RPMI7951 (cell line): ENCODE data around the gene TPPP3. TPM values are rescaled to one million over a fixed set of nuclear protein-coding genes. Genes with fewer than 3 reads are reported as not detected.

Experiments used
- DNase-seq: peaks from one replicate; pipeline ENCODE4 v3.0.0-alpha.2; 2012; ENCODE audit warnings: low read depth
- total RNA-seq: library from RNA; depleted of rRNA; stranded (reverse); fragments of >200 nt; shearing (Covaris generic); gene quantifications from 2 replicates; pipeline ENCODE4 v1.2.3, GENCODE V29; 2014; rRNA removed

Gene TPPP3
- 0.24 and 0.29 TPM in 2 replicates for total RNA-seq

DNA sequence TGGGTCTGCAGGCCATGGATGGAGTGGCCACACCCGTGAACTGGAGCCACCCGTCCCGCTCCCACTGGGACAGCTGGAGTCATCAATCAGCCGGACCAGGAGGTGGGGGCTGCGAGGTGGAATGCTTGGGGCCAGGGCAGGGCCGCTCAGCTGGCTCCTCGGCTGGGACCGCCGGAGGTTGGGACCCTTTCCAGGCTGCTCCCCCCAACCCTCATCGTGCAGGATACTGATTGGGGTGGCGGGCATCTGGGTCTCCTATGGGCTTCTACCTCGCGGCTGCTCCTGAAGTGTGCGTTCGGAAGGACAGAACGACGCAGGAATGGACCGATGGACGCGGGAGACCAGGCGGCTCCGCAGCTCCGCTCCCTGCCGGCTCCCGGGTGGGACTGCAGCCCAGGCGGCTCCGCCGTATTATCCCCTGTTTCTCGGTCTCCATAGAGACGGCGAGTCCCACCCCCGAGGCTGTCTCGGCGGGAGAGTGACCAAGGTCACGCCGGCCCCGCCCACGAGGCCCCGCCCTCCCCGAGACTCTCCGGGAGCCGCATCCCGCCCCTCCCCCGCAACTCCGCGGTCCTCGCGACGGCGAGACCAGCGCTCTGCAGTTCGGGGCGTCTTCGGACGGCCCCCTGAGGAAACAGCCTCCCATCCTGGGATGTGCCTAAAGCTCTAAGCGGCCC, at the start of gene TPPP3:
Gene TPPP3, minus strand, starts transcription at position 388 of the 677 bp plus-strand sequence. CDS start 2,387 bp downstream, outside the sequence.
- DNase-seq, result peak; percentile 85

DNA sequence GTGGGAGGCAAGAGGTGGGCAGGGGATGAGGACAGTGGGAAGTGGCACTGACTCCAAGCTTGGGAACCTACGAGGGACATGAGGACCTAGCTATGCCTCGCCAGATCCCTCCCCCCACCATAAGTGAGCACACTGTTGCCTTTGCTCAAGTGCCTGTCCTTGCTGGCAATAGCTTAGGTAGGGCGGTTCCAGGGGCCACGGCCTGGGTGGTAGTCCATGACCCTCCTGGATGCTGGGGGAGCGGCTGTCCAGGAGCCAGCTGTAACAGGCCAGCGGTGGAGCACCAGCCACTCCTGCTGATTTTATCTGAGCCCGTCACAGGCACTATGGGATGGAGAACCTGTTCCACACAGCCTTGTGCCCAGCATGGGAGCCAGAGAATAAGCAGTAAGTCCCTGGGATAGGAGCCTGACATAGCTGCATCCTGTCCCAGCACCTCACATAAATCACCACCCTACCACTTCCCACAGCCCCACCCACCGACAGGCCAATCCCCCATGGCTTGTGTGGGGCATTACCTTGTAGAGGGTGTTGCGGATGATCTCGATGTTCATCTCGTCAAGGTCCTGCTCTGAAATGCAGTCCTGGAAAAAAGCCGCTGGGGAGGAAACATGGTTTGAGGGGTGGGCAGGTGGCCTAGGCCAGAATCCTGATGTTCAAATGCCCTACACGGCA, 49.4 kb upstream of the TPPP3 start:
- DNase-seq, result no peak

DNA sequence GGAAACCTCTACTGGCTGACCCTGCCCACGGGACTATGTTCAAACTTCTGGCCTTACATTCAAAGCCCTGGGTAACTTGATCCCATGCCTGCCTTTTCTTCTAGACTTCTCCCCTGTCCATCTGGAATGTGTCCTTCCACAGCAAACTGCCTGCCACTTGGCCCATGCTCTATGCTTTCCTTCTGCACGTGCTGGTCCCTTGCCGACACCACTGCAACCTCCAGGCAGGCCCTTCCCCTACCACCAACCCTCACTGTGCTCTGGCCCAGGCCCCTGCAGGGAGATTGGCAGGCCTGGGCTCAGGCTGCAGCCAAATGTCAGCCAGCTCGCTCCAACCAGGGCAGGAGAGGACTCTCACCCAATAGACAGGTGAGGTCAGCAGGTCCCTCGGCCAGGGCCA, 48.6 kb upstream of the TPPP3 start:
- DNase-seq, result no peak

GRCh38 chr16:67441271-67441753, 48.0 kb upstream of the TPPP3 start:
- DNase-seq, result no peak

GRCh38 chr16:67438824-67439393, 45.6 kb upstream of the TPPP3 start:
- DNase-seq, result no peak

DNA sequence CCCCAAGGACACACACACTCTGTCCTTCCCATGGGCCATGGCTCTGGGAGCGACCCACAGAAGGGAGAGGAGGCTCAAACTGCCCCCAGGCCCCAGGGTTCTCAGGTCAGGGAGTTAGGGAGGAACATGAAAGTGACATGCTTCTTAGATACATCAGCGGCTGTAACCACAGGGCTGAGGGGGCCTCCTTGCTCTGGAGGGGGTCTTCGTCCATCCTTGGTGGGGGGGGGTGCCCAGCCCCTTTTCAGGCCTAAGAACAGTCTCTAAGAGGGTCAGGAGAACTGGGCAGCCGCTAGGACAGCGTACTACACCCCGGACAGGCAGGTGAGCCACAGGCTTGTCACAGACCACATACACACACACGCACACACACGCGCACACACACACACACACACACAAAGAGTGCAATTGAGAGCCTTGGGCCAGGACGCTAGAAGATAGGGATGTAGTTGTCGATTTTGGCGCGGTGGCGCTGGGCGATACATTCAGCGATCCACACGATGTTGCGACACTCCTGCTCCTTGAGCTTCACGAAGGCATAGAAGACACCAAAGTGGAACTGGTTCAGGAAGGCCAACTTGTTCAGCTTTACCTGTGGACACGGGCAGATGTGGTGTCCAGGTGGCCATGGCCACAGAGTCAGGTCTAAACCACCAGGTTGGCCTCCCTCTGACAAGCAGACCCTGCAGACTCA, 44.9 kb upstream of the TPPP3 start:
- DNase-seq, result no peak

GRCh38 chr16:67437513-67437912, 44.2 kb upstream of the TPPP3 start:
- no peak for DNase-seq

- no peak for DNase-seq
Observed at GRCh38 chr16:67436640-67437193, 43.4 kb upstream of the TPPP3 start.

DNA sequence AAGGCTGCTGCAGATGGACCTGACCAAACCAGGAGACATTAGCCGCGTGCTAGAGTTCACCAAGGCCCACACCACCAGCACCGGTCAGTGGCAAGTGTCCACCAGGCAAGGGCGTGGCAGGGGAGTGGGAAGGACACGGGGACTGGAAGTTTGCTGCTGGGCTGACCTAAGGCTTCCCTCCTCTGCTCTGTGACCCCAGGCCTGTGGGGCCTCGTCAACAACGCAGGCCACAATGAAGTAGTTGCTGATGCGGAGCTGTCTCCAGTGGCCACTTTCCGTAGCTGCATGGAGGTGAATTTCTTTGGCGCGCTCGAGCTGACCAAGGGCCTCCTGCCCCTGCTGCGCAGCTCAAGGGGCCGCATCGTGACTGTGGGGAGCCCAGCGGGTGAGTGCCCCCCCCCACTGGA, 42.5 kb upstream of the TPPP3 start:
- no peak for DNase-seq

- DNase-seq, result no peak
Observed at GRCh38 chr16:67433131-67433719, 39.9 kb upstream of the TPPP3 start.

- no peak for DNase-seq
Observed at GRCh38 chr16:67432506-67432890, 39.2 kb upstream of the TPPP3 start.

- no peak for DNase-seq
Observed at GRCh38 chr16:67431775-67432505, 38.6 kb upstream of the TPPP3 start.

DNA sequence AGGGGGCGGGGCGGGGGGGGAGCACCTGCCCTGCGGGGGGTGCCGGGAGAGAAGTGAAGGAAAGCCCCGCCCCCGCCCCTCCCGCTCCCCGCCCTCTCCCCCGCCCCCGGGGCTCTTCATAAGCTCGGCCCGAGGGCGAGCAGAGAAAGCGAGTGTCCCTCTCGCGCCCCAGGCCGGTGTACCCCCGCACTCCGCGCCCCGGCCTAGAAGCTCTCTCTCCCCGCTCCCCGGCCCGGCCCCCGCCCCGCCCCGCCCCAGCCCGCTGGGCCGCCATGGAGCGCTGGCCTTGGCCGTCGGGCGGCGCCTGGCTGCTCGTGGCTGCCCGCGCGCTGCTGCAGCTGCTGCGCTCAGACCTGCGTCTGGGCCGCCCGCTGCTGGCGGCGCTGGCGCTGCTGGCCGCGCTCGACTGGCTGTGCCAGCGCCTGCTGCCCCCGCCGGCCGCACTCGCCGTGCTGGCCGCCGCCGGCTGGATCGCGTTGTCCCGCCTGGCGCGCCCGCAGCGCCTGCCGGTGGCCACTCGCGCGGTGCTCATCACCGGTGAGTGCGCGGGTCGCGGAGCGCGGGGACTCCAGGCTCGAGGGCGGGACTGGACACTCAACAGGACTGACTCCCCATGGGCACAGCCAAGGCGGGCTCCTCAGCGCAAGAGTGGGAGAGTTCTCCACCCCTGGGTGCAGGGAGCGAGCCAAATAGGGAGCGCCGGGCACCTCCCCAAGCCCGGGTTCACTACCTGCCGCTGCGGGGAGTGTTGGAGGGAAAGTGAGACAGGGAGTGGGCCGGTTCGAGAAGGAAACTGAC, 37.9 kb upstream of the TPPP3 start, which contains the start of gene HSD11B2:
Gene HSD11B2, plus strand, starts transcription at position 145 of the 798 bp plus-strand sequence. Its CDS starts 128 bp downstream, at position 273.
- DNase-seq, result peak; percentile 58

- DNase-seq, result no peak
Observed at GRCh38 chr16:67430504-67430976, 37.2 kb upstream of the TPPP3 start.

DNA sequence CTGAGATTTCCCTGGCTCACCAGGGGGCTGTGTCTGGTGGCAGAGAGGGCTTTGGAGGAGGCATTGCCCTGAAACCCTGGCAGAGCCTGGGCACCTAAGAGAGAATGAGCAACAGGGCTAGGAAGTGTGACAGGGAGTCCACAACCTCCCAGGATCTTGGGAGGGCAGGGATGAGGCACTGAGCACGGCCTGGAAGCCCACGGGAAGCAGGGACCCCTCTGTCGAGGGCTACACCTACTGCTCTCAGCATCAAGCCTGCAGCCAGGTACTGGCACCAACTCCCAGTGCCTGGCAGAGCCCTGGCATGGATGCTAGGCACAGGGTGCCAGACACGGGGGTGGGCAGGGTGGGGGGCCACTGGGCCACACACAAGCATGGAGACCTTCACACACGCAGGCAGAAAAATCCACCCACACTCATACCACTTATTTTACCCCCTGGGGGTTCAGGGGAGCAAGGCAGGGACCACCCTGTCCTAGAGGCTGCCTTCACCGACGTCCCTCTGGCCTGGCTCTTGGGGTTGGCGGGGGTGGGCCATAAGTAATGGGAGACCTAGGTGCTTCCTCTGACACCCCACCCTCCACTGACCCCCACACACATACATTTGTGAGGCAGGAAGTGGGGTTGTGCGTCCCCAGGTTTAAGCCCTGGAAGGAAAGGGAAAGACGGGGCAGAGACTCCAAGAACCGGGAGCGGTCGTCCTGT, 36.7 kb upstream of the TPPP3 start:
- no peak for DNase-seq

- DNase-seq, result no peak
Observed at GRCh38 chr16:67429053-67429798, 35.9 kb upstream of the TPPP3 start.

GRCh38 chr16:67428146-67428731, 34.9 kb upstream of the TPPP3 start:
- DNase-seq, result peak; percentile 52

GRCh38 chr16:67426950-67427349, 33.7 kb upstream of the TPPP3 start:
- no peak for DNase-seq
